ENCODE data around the gene DENND1A.

The DENND1A gene

GRCh38 chr9:123517512-123517911, 412.4 kb downstream of the DENND1A start:
- DNase-seq: no peak

GRCh38 chr9:123514766-123515165, 415.2 kb downstream of the DENND1A start:
- no peak for DNase-seq

- no peak for DNase-seq
Measured at GRCh38 chr9:123513554-123513953, 416.4 kb downstream of the DENND1A start.

- no peak for DNase-seq
Measured at GRCh38 chr9:123511326-123512277, 418.3 kb downstream of the DENND1A start.

GRCh38 chr9:123509646-123510045, 420.3 kb downstream of the DENND1A start:
- no peak for DNase-seq

- no peak for DNase-seq
Measured at GRCh38 chr9:123508048-123508447, 421.9 kb downstream of the DENND1A start.

GRCh38 chr9:123505496-123505895, 424.4 kb downstream of the DENND1A start:
- no peak for DNase-seq

GRCh38 chr9:123500336-123500735, 429.6 kb downstream of the DENND1A start:
- no peak for DNase-seq

- DNase-seq: no peak
Measured at GRCh38 chr9:123497830-123498229, 432.1 kb downstream of the DENND1A start.

- DNase-seq: no peak
Measured at GRCh38 chr9:123495731-123496130, 434.2 kb downstream of the DENND1A start.

- DNase-seq: no peak
Measured at GRCh38 chr9:123493627-123494026, 436.3 kb downstream of the DENND1A start.

GRCh38 chr9:123490688-123491087, 439.2 kb downstream of the DENND1A start:
- DNase-seq: no peak

- no peak for DNase-seq
Measured at GRCh38 chr9:123488722-123489321, 441.1 kb downstream of the DENND1A start.

GRCh38 chr9:123487944-123488548, 441.9 kb downstream of the DENND1A start:
- DNase-seq: no peak

GRCh38 chr9:123486431-123486830, 443.5 kb downstream of the DENND1A start:
- no peak for DNase-seq

- no peak for DNase-seq
Measured at GRCh38 chr9:123485216-123485615, 444.7 kb downstream of the DENND1A start.

- no peak for DNase-seq
Measured at GRCh38 chr9:123484130-123484529, 445.8 kb downstream of the DENND1A start.

GRCh38 chr9:123483191-123483803, 446.6 kb downstream of the DENND1A start:
- DNase-seq: no peak

GRCh38 chr9:123482295-123482968, 447.5 kb downstream of the DENND1A start:
- DNase-seq: no peak

- DNase-seq: no peak
Measured at GRCh38 chr9:123481209-123481865, 448.6 kb downstream of the DENND1A start.

GRCh38 chr9:123480791-123481190, 449.1 kb downstream of the DENND1A start:
- no peak for DNase-seq

GRCh38 chr9:123480096-123480495, 449.8 kb downstream of the DENND1A start:
- DNase-seq: no peak

Measured in activated naive CD4-positive, alpha-beta T cell treated with Interleukin-2 at 50 U/mL for 16 hours (primary cell).